T-helper 17 cell (primary cell): ENCODE data around the gene MICAL3. TPM values are rescaled to one million over a fixed set of nuclear protein-coding genes. Genes with fewer than 3 reads are reported as not detected.

ENCODE experiments used
- ATAC-seq: fragments of 150-1000 bp; cut with Tn5 transposase; 2 replicates; pipeline ENCODE4 v1.10.0; 2021; ENCODE audit warnings: mild to moderate bottlenecking, moderate library complexity
- DNase-seq, 3 donors: peaks; one replicate each; pipeline versions ENCODE4 v3.0.0 to v3.0.0-alpha.2; 2020 to 2021
- H3K9me3 ChIP-seq: one replicate; pipeline ENCODE4 v1.7.0; 2013; ENCODE audit warnings: low read length, mild to moderate bottlenecking; ENCODE audit not compliant: control insufficient read depth, poor library complexity, severe bottlenecking
- H3K27ac Mint-ChIP-seq: one replicate; pipeline ENCODE4 v1.8.0; 2022; ENCODE audit warnings: mild to moderate bottlenecking, moderate library complexity, mixed read lengths
- H3K27me3 Mint-ChIP-seq: one replicate; pipeline ENCODE4 v1.8.0; 2022; ENCODE audit warnings: mixed read lengths
- H3K36me3 Mint-ChIP-seq: one replicate; pipeline ENCODE4 v1.8.0; 2022; ENCODE audit warnings: low read depth, mixed read lengths
- H3K4me1 Mint-ChIP-seq: one replicate; pipeline ENCODE4 v1.8.0; 2022; ENCODE audit warnings: mild to moderate bottlenecking, mixed read lengths
- H3K4me3 Mint-ChIP-seq: one replicate; pipeline ENCODE4 v1.8.0; 2022; ENCODE audit warnings: mild to moderate bottlenecking, moderate library complexity, mixed read lengths
- total RNA-seq, 4 donors: library from RNA in 2 of 4; stranded (reverse) in 2 of 4; gene quantifications; one replicate each; pipeline ENCODE4 v1.2.3 and lab custom pipeline; 2022 to 2026

MICAL3 gene
- total RNA-seq, 2 donors from 2014 or later, result 28.9 to 37.0 TPM

- Mint-ChIP-seq H3K4me1 (peaks cover 10% of the 10 kb centered on the region), H3K36me3 (peaks cover 4% of the 10 kb centered on the region), H3K4me3 (no peak overlapping the region), H3K27me3 (no peaks in the 10 kb centered on the region), H3K27ac (peak overlapping the region; percentile 86)
- peak; percentile 94 for ATAC-seq
- peak; percentile 36 to 65 (median 37) for DNase-seq
- H3K9me3 ChIP-seq, result no peaks in the 10 kb centered on the region
Measured at GRCh38 chr22:17742527-17742902, 281.8 kb downstream of the MICAL3 start.

- ATAC-seq, result no peak
- Mint-ChIP-seq H3K4me3 (no peak overlapping the region), H3K36me3 (peaks cover 4% of the 10 kb centered on the region), H3K27ac (peak overlapping the region; percentile 86), H3K27me3 (no peaks in the 10 kb centered on the region), H3K4me1 (peaks cover 10% of the 10 kb centered on the region)
- DNase-seq, result no peak
- H3K9me3 ChIP-seq, result no peaks in the 10 kb centered on the region
Measured at GRCh38 chr22:17741866-17742526, 282.4 kb downstream of the MICAL3 start.

DNA sequence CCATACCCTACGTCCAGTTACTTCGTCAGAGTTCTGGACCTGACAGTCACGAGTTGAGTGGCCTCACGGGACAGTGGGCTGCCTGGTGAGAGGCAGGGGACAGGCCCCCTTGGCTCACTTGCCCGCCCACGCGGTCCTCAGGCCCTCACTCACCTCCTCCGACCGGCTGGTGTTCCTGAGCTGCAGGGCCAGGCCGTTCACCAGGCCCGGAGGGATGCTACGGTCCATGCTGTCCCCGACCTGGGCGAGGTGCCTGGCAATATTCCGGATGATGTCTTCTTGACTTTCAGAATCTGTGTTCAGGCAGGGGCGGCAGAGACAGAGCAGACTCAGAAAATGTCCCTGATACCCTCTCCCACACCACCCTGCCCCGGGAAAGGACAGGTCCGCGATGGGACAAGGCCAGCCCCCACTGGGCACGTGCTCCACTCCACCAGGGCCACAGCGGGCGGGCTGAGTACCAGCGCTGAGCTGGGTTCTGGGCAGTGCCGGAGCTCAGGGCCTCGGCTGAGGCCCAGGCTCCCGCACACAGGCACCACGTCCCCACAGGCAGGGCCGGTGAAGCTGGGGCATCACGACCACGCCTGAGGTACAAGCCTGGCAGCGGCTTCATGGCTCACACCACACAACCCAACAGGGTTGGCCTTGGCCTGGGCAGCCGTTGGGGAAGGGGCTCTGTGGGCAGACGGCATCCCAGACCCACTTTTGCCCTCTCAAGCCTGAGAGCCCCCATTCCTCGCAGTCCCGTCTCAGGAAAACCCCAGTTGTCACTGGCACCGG, 285.0 kb downstream of the MICAL3 start:
- ATAC-seq, result no peak
- peaks cover 4% of the 10 kb centered on the region for H3K36me3 Mint-ChIP-seq

GRCh38 chr22:17738386-17739128, 285.8 kb downstream of the MICAL3 start:
- H3K36me3 Mint-ChIP-seq, result peaks cover 7% of the 10 kb centered on the region
- no peak for DNase-seq
- peak overlapping the region; percentile 78 for H3K27ac Mint-ChIP-seq
- no peaks in the 10 kb centered on the region for H3K27me3 Mint-ChIP-seq
- H3K4me1 Mint-ChIP-seq, result peaks cover 16% of the 10 kb centered on the region
- H3K4me3 Mint-ChIP-seq, result no peak overlapping the region
- no peaks in the 10 kb centered on the region for H3K9me3 ChIP-seq
- ATAC-seq, result no peak

More for the DNA sequence above, 285.0 kb downstream of the MICAL3 start:
- Mint-ChIP-seq H3K27ac (peak overlapping the region; percentile 53), H3K4me3 (no peak overlapping the region), H3K4me1 (peaks cover 8% of the 10 kb centered on the region), H3K27me3 (no peaks in the 10 kb centered on the region)
- H3K9me3 ChIP-seq, result no peaks in the 10 kb centered on the region
- DNase-seq, result no peak

Other genes starting within 250 kb of the MICAL3 start
- gene PEX26, start 53.4 kb upstream of the MICAL3 start, total RNA-seq, result 10 to 100 TPM; 28.4 to 37.3 TPM
- gene TUBA8, start 86.2 kb upstream of the MICAL3 start, total RNA-seq, result 10 to 100 TPM in 1 of 2 donors, 1 to 10 TPM in 1; 2.3 to 27.0 TPM
- gene USP18, start 125.6 kb upstream of the MICAL3 start, total RNA-seq, result 1 to 10 TPM; 2.1 to 3.2 TPM